DOHH2 (cell line): ENCODE measurements around the gene MGAT4C.

ENCODE experiments used
- CTCF ChIP-seq: fragments of 200-600 bp; sonication (generic); IDR thresholded peaks from one replicate; pipeline ENCODE4 v1.5.1; 2014; ENCODE audit warnings: antibody characterized with exemption, mild to moderate bottlenecking, low read depth, low read length; ENCODE audit not compliant: poor library complexity, severe bottlenecking
- EZH2phosphoT487 ChIP-seq: fragments of 200-600 bp; sonication (generic); IDR thresholded peaks from 2 replicates; pipeline ENCODE4 v1.6.1; 2017; ENCODE audit warnings: borderline replicate concordance, mild to moderate bottlenecking, antibody characterized with exemption, low read length, moderate library complexity, mixed read lengths

- TF ChIP-seq CTCF (no peak), EZH2phosphoT487 (no peak)
Measured at GRCh38 chr12:86234316-86234855, 21.8 kb downstream of the MGAT4C start.
